DOHH2 (cell line): ENCODE results near the gene SPACA6.

ENCODE experiments used
- CTCF ChIP-seq: fragments of 200-600 bp; sonication (generic); IDR thresholded peaks from one replicate; pipeline ENCODE4 v1.5.1; 2014; ENCODE audit warnings: antibody characterized with exemption, mild to moderate bottlenecking, low read depth, low read length; ENCODE audit not compliant: poor library complexity, severe bottlenecking
- EZH2phosphoT487 ChIP-seq: fragments of 200-600 bp; sonication (generic); IDR thresholded peaks from 2 replicates; pipeline ENCODE4 v1.6.1; 2017; ENCODE audit warnings: borderline replicate concordance, mild to moderate bottlenecking, antibody characterized with exemption, low read length, moderate library complexity, mixed read lengths

- TF ChIP-seq CTCF (no peak), EZH2phosphoT487 (no peak)
Observed at GRCh38 chr19:51653162-51653561, 40.0 kb upstream of the SPACA6 start.
